GM19397 (cell line): ENCODE data around the gene HS6ST3.

Source experiments
- ATAC-seq: cut with Tn5 transposase; IDR thresholded peaks from one replicate; pipeline ENCODE4 v1.9.1; 2021; ENCODE audit warnings: mild to moderate bottlenecking, moderate library complexity; ENCODE audit not compliant: unreplicated experiment

The HS6ST3 gene

DNA sequence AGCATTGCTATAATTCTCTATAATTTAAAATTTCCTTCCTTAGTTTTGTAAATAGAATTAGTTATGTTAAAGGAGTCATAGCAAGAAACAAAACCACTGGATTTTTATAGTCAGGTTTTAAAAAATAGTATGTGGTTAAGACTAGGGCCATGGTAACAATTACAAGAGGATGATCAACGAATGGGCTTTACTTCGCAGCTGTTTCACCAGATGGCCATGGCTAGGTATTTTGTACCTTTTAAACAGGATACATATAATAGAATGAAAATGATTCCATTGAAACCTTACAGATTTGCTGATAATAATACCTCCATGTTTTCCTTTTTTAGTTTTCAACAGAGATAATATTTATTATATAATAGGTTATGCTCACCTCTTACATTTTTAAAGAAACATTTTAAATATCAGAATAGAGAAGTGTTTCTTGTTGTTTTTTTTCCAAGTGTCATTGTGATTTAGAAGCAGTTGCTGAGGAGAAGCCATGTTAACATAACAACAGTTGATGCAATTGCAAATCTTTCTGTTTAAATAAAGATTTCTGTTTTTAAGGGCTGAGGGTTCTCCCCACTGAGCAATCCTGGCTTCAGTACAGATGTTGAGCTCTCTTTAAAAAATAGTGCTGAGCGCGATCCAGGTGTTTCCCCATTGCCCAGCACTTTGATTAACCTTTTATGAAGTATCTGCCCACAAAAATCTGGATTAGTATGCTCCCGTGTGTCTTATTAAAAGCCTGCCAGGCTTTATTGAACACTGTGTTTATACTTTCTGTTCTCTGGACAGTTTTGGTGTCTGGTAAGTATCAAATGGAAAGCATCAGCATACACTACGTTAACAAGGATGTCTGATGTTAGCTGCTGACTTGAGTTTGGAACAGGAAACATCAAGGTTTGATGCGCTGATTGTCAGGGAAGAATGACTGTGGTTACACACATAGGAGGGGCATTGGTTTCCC, 205.3 kb downstream of the HS6ST3 start:
- no peak for ATAC-seq

DNA sequence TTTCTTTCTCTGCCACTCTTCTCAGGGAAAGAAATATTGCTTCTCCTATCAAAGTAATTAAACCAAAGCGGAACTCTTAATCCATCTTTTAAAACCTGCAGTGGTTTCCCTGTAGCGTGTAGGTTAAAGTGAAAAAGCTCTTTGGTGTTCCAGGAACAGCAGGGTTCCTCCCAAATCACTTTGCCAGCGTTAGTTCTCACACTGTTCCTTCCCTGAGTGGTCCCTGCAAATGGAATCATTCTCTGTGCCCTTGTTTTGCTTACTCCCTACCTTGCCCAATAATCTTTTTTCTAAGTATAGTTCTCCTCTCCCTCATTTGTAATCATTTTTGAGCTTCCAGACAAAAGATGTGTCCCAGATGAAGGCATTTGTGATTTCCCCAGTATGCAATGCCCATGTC, 207.5 kb downstream of the HS6ST3 start:
- no peak for ATAC-seq

DNA sequence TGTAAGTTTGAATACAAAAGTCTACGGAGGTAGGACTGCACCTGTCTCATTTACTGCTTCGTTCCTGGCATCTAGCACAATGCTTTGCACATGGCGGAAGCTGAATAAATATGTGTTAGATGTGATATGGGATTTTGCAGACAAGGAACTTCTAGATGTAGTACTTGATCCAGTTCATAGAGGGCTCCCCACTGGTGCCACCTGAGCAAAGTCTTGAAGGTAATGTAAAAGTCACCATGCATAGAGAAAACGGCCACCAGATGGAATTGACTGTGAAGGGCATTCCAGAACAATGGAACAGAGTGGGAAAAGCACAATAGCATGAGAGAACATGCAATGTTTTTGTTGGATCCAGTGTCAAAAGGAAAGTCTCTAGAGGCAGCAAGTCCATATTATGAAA, 209.3 kb downstream of the HS6ST3 start:
- no peak for ATAC-seq

DNA sequence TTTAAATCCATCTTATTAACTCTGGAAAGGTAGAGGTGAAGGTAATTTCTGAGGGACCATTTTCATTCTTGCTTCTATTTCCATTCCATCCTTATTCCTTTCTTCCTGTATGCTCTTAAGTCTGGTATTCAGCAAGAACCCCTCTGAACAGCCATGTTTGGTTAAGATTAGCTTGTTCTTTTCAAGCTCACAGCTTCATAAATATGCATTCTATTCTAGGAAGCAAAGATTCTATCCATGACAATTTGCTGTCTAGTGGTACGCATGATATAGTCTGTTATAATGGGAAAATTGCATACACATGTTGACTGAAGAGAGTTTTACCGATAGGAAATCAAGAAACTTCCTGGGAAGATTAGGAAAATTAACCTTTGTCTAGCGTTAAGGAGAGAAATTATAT, 218.7 kb downstream of the HS6ST3 start:
- no peak for ATAC-seq

DNA sequence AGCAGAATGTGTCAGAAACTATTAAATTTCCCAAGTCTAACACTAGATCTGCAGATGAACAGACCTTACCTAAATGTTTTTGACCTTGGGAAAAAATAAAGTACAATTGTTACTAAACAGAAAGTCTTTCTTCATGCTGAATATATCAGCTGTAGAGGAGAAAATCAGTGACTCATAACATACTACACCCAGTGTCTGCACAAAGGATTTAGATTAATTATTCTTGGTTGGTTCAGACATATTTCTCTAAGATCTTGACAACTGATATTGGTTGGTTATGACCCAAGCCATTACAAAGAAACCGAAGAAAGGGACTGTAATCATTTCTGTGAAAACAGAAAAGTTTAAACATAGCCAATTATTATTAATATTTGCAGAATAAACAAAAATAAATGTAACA, 225.1 kb downstream of the HS6ST3 start:
- no peak for ATAC-seq

DNA sequence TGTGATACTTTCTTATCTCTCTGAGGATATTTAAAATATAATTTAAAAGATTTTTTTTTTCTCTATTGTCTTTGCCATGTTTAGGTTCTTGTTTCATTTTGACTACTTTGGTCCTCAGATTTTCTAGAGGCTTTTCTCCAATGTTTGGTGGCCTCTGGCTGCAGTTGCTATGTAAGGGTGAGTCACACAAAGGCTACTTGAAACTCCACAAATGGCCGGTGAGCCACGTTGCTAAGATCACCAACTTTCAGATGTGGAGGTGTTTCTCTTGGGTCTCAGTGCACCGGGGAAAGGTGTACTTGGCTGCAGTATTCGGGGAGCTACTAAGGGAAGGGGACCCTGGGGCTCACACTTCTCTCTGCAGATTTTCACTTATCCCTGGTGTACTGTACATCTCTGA, 248.1 kb downstream of the HS6ST3 start:
- no peak for ATAC-seq

DNA sequence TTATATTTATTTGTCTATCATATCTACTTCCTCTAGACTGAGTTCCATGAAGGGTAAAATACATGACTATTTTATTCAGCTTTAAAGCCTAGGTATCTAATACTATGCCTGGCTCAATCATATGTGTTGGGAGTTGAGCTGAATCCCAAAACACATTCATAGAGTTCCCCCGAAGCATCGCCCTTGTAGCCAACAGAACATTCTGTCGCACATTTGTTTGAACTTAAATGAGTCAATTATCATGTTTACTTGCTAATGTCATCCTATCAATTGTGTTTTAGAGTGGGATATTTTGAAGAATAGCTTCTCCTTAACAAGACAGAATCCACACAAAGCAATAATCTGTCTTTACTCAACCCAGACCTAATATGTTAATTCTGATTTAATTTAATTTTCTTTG, 252.4 kb downstream of the HS6ST3 start:
- ATAC-seq = no peak

DNA sequence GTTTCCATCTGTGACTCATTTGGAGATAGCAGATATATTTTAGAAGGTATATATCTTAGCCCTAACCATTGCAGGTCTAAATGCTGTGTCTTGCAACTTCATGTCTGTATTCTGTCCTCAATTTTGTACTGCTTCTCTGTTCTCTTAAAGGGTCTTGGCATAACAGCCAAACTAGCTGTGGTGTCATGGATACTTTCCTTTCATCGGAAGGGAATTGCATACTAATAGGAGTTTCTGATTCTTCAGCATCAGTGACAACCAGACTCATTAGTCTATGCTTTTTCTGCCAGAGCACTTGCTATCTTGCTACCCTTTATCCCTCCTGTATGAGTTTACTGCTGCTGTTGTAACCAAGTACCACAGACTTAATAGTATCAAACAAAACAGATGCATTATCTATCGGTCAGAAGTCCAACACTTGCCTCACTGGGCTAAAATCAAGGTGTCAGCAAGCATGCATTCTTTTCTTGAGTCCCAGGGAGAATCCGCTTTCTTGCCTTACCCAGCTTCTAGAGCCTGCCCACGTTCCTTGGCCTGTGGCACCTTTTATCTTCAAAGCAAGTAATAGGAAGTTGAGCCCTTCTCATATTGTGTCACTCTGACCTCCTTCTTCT, 253.1 kb downstream of the HS6ST3 start:
- ATAC-seq = no peak

DNA sequence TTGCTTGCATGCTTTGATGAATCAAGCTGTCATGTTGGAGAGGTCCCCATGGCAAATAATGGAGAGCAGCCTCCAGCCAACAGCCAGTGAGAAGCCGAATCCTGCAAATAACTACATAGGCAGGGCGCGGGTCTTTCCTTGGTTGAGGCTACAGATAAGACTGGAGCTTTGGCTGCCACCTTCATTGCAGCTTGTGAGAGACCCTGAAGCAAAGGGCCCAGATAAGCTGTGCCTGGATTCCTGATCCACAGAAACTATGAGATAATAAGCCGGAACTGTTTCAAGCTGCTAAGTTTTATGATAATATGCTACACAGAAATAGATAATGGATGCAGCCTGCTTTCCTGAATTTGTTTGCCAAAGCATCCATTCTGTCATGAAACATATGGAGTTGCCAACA, 257.0 kb downstream of the HS6ST3 start:
- ATAC-seq = no peak

- ATAC-seq = no peak
Observed at GRCh38 chr13:96373597-96373996, 283.7 kb downstream of the HS6ST3 start.

- no peak for ATAC-seq
Observed at GRCh38 chr13:96377835-96378234, 287.9 kb downstream of the HS6ST3 start.

GRCh38 chr13:96379967-96380366, 290.1 kb downstream of the HS6ST3 start:
- ATAC-seq = no peak

GRCh38 chr13:96381681-96382080, 291.8 kb downstream of the HS6ST3 start:
- ATAC-seq = no peak

- ATAC-seq = no peak
Observed at GRCh38 chr13:96388598-96388997, 298.7 kb downstream of the HS6ST3 start.

GRCh38 chr13:96391606-96392005, 301.7 kb downstream of the HS6ST3 start:
- ATAC-seq = no peak

- ATAC-seq = no peak
Observed at GRCh38 chr13:96397807-96398206, 307.9 kb downstream of the HS6ST3 start.

DNA sequence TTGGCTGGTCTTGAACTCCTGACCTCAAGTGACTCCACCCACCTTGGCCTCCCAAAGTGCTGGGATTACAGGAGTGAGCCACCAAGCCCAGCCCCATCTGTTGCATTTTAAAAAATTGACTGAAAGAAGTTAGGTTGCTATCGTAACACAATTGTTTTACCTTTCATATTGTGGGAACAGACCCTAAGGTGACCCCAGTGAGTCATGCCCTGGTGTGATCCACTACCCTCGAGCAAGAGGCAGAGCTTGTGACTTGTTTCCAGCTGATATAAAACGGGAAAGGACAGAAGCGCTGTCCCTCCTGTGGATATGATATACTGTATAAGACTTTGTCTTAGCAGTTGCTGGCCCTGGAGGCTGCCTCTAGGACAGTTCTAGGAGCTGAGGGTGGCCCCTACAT, 308.6 kb downstream of the HS6ST3 start:
- no peak for ATAC-seq

DNA sequence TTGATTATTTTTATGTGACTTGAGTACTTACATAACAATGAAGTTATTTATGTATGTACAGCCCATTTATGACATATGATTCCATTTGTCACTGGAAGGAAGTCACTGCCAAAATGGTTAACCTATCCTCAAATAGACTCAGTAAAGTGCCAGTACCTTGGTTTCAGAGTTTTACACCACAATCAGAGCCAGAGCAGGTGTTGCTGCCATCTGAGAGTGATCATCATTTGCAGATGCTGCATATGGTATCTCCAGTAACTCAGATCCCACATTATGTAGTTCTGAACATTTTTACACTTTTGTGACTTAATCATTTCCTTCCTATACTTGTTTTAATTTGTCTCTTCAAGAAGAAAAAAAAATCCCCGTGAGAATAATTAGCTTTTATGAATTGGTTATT, 313.3 kb downstream of the HS6ST3 start:
- ATAC-seq = no peak

DNA sequence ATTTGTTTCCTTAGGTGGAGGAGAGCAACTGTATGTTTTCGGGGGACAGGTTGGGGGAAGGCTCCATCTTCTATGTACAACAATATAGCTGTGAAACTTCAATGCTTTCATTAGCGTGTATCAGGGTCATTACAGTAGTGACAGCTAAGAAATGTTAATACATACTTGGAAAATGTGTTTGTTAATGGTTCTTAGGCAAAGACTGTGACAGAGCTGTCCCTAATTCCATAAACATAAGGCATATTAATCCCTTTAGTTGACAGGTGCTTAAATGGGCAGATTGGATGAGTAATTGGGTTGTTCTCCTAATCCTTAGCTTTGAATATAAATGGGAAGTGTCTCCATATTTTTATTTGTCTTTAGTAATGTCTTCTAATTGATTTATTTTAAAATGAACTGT, 313.7 kb downstream of the HS6ST3 start:
- no peak for ATAC-seq

DNA sequence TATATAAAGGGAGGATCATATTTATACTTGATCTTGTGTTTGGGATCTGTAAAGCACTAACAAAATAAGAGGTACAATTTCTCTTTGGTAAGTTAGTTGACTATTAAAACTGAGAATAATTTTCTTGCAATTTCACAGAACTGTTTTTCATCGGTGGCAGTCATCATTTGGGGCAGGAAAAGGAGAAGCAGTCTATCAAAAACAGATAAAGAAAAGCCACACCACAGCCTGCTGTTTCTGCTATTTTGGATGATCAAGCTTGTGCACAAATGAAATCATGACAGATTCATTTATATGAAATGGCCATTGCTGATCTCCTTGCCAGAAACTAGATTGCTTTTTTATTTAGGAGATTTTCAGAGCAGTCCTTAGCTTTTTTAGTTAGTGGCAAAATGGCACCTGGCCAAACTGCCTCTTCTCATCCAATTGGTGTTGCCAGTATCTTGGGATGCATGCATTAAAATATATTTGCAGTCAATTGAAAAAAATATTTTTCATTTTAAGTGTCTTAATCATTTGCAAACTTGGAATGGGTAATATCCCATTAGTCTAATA, 326.0 kb downstream of the HS6ST3 start:
- no peak for ATAC-seq

DNA sequence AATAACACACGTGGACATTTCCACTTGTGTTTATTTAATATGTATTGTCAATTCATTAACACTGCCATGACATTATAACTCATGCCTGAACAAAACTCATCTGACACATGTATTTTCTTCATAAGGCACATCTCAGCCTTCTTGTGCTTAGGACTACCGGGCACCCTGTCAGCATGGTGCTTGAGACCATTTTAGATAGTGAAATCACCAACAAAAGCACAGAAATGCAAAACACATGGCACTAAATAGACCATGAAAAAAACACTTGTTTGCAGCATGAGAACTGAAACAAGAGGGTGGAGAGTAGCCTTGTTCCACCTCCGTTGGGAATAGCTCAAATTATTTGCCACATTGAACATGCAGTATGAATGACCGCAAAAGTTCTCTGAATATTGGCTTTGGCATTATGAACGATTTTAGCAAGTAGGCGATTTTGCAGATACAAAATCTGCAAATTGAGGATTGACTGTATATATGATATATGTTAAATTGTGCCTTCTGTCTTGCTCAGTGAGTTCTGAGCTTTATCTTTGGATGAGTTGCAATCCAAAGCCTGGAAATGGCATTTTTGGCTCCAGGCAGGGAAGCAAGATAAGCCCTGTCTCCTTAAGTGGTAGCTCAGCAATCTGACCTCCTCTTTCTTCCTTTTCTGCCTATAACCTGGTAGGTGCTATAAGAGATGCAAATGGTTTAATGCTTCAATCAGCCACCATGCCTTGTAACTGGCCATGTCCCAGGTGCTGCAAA, 328.2 kb downstream of the HS6ST3 start:
- ATAC-seq = no peak
